ENCODE results near the gene PGAP1.

PGAP1 gene

GRCh38 chr2:196891136-196891535, 35.4 kb downstream of the PGAP1 start:
- Histone ChIP-seq H3K36me3 (ENCODE audit: insufficient read depth, low read length) (peaks cover 79% of the 10 kb centered on the region), H3K9ac (ENCODE audit: low read depth, low read length) (no peak overlapping the region), H3K9me3 (ENCODE audit: insufficient read depth, low read depth, low read length) (no peaks in the 10 kb centered on the region), H3K4me1 (ENCODE audit: insufficient read depth, low read length) (no peaks in the 10 kb centered on the region), H3K27ac (ENCODE audit: low read depth, low read length) (no peak overlapping the region), H3K27me3 (ENCODE audit: insufficient read depth, low read length) (no peaks in the 10 kb centered on the region), H3K4me3 (ENCODE audit: low read length) (no peak overlapping the region)
- 95% methylated on average over 2 of the region's 2 CpGs for WGBS

- H3K4me1 ChIP-seq (ENCODE audit: insufficient read depth, low read length) = no peaks in the 10 kb centered on the region
- H3K9me3 ChIP-seq (ENCODE audit: insufficient read depth, low read depth, low read length) = no peaks in the 10 kb centered on the region
- no peak overlapping the region for H3K9ac ChIP-seq (ENCODE audit: low read depth, low read length)
- no peak overlapping the region for H3K27ac ChIP-seq (ENCODE audit: low read depth, low read length)
- no peak overlapping the region for H3K4me3 ChIP-seq (ENCODE audit: low read length)
- H3K36me3 ChIP-seq (ENCODE audit: insufficient read depth, low read length) = peaks cover 82% of the 10 kb centered on the region
- no peaks in the 10 kb centered on the region for H3K27me3 ChIP-seq (ENCODE audit: insufficient read depth, low read length)
Measured at GRCh38 chr2:196887431-196887830, 39.1 kb downstream of the PGAP1 start.

GRCh38 chr2:196884368-196884767, 42.1 kb downstream of the PGAP1 start:
- no peak overlapping the region for H3K27ac ChIP-seq (ENCODE audit: low read depth, low read length)
- H3K9me3 ChIP-seq (ENCODE audit: insufficient read depth, low read depth, low read length) = no peaks in the 10 kb centered on the region
- H3K9ac ChIP-seq (ENCODE audit: low read depth, low read length) = no peak overlapping the region
- no peaks in the 10 kb centered on the region for H3K4me1 ChIP-seq (ENCODE audit: insufficient read depth, low read length)
- WGBS = no CpG with 5 or more reads among the region's 2 CpGs
- no peaks in the 10 kb centered on the region for H3K27me3 ChIP-seq (ENCODE audit: insufficient read depth, low read length)
- H3K36me3 ChIP-seq (ENCODE audit: insufficient read depth, low read length) = peaks cover 83% of the 10 kb centered on the region
- H3K4me3 ChIP-seq (ENCODE audit: low read length) = no peak overlapping the region

GRCh38 chr2:196876364-196876763, 50.1 kb downstream of the PGAP1 start:
- peaks cover 96% of the 10 kb centered on the region for H3K36me3 ChIP-seq (ENCODE audit: insufficient read depth, low read length)
- WGBS = 100% methylated on average over 1 of the region's 1 CpG
- no peaks in the 10 kb centered on the region for H3K9me3 ChIP-seq (ENCODE audit: insufficient read depth, low read depth, low read length)

GRCh38 chr2:196875414-196875813, 51.1 kb downstream of the PGAP1 start:
- no peaks in the 10 kb centered on the region for H3K27me3 ChIP-seq (ENCODE audit: insufficient read depth, low read length)
- H3K9ac ChIP-seq (ENCODE audit: low read depth, low read length) = no peak overlapping the region
- no peak overlapping the region for H3K4me3 ChIP-seq (ENCODE audit: low read length)
- H3K36me3 ChIP-seq (ENCODE audit: insufficient read depth, low read length) = peaks cover 96% of the 10 kb centered on the region
- no peak overlapping the region for H3K27ac ChIP-seq (ENCODE audit: low read depth, low read length)
- no peaks in the 10 kb centered on the region for H3K9me3 ChIP-seq (ENCODE audit: insufficient read depth, low read depth, low read length)
- no peaks in the 10 kb centered on the region for H3K4me1 ChIP-seq (ENCODE audit: insufficient read depth, low read length)
- WGBS = no CpG with 5 or more reads among the region's 1 CpG

More at GRCh38 chr2:196876364-196876763, 50.1 kb downstream of the PGAP1 start:
- Histone ChIP-seq H3K27me3 (ENCODE audit: insufficient read depth, low read length) (no peaks in the 10 kb centered on the region), H3K27ac (ENCODE audit: low read depth, low read length) (no peak overlapping the region), H3K4me3 (ENCODE audit: low read length) (no peak overlapping the region), H3K9ac (ENCODE audit: low read depth, low read length) (no peak overlapping the region), H3K4me1 (ENCODE audit: insufficient read depth, low read length) (no peaks in the 10 kb centered on the region)

GRCh38 chr2:196873511-196873910, 53.0 kb downstream of the PGAP1 start:
- Histone ChIP-seq H3K4me1 (ENCODE audit: insufficient read depth, low read length) (no peaks in the 10 kb centered on the region), H3K36me3 (ENCODE audit: insufficient read depth, low read length) (peaks cover 95% of the 10 kb centered on the region), H3K27me3 (ENCODE audit: insufficient read depth, low read length) (no peaks in the 10 kb centered on the region), H3K4me3 (ENCODE audit: low read length) (no peak overlapping the region), H3K9me3 (ENCODE audit: insufficient read depth, low read depth, low read length) (no peaks in the 10 kb centered on the region), H3K9ac (ENCODE audit: low read depth, low read length) (no peak overlapping the region), H3K27ac (ENCODE audit: low read depth, low read length) (no peak overlapping the region)
- WGBS = no CpG with 5 or more reads among the region's 1 CpG

- Histone ChIP-seq H3K4me1 (ENCODE audit: insufficient read depth, low read length) (no peaks in the 10 kb centered on the region), H3K27me3 (ENCODE audit: insufficient read depth, low read length) (no peaks in the 10 kb centered on the region), H3K27ac (ENCODE audit: low read depth, low read length) (no peak overlapping the region), H3K9ac (ENCODE audit: low read depth, low read length) (no peak overlapping the region), H3K36me3 (ENCODE audit: insufficient read depth, low read length) (peaks cover 21% of the 10 kb centered on the region), H3K9me3 (ENCODE audit: insufficient read depth, low read depth, low read length) (peaks cover 3% of the 10 kb centered on the region; the same call in 1 of the 2 replicates), H3K4me3 (ENCODE audit: low read length) (no peak overlapping the region)
- WGBS = 86% methylated on average over 1 of the region's 1 CpG
Measured at GRCh38 chr2:196854629-196855028, 71.9 kb downstream of the PGAP1 start.

- Histone ChIP-seq H3K27ac (ENCODE audit: low read depth, low read length) (no peak overlapping the region), H3K4me1 (ENCODE audit: insufficient read depth, low read length) (no peaks in the 10 kb centered on the region), H3K4me3 (ENCODE audit: low read length) (no peak overlapping the region), H3K27me3 (ENCODE audit: insufficient read depth, low read length) (no peaks in the 10 kb centered on the region), H3K9me3 (ENCODE audit: insufficient read depth, low read depth, low read length) (no peaks in the 10 kb centered on the region), H3K36me3 (ENCODE audit: insufficient read depth, low read length) (peaks cover 24% of the 10 kb centered on the region), H3K9ac (ENCODE audit: low read depth, low read length) (no peak overlapping the region)
- 92% methylated on average over 3 of the region's 4 CpGs for WGBS
Measured at GRCh38 chr2:196853301-196854087, 73.0 kb downstream of the PGAP1 start.

- no peak overlapping the region for H3K27ac ChIP-seq (ENCODE audit: low read depth, low read length)
- no peaks in the 10 kb centered on the region for H3K4me1 ChIP-seq (ENCODE audit: insufficient read depth, low read length)
- H3K4me3 ChIP-seq (ENCODE audit: low read length) = no peak overlapping the region
- H3K36me3 ChIP-seq (ENCODE audit: insufficient read depth, low read length) = peaks cover 43% of the 10 kb centered on the region
- H3K9me3 ChIP-seq (ENCODE audit: insufficient read depth, low read depth, low read length) = no peaks in the 10 kb centered on the region
- WGBS = 100% methylated on average over 1 of the region's 1 CpG
- H3K9ac ChIP-seq (ENCODE audit: low read depth, low read length) = no peak overlapping the region
- H3K27me3 ChIP-seq (ENCODE audit: insufficient read depth, low read length) = no peaks in the 10 kb centered on the region
Measured at GRCh38 chr2:196851088-196851487, 75.4 kb downstream of the PGAP1 start.

- Histone ChIP-seq H3K4me1 (ENCODE audit: insufficient read depth, low read length) (no peaks in the 10 kb centered on the region), H3K36me3 (ENCODE audit: insufficient read depth, low read length) (peaks cover 50% of the 10 kb centered on the region), H3K9ac (ENCODE audit: low read depth, low read length) (no peak overlapping the region), H3K4me3 (ENCODE audit: low read length) (no peak overlapping the region), H3K27ac (ENCODE audit: low read depth, low read length) (no peak overlapping the region), H3K9me3 (ENCODE audit: insufficient read depth, low read depth, low read length) (no peaks in the 10 kb centered on the region), H3K27me3 (ENCODE audit: insufficient read depth, low read length) (no peaks in the 10 kb centered on the region)
Measured at GRCh38 chr2:196849895-196850294, 76.6 kb downstream of the PGAP1 start.

GRCh38 chr2:196846295-196846694, 80.2 kb downstream of the PGAP1 start:
- no peaks in the 10 kb centered on the region for H3K9me3 ChIP-seq (ENCODE audit: insufficient read depth, low read depth, low read length)
- H3K4me3 ChIP-seq (ENCODE audit: low read length) = no peak overlapping the region
- no peaks in the 10 kb centered on the region for H3K27me3 ChIP-seq (ENCODE audit: insufficient read depth, low read length)
- peaks cover 74% of the 10 kb centered on the region for H3K36me3 ChIP-seq (ENCODE audit: insufficient read depth, low read length)
- no peaks in the 10 kb centered on the region for H3K4me1 ChIP-seq (ENCODE audit: insufficient read depth, low read length)
- no peak overlapping the region for H3K9ac ChIP-seq (ENCODE audit: low read depth, low read length)
- no peak overlapping the region for H3K27ac ChIP-seq (ENCODE audit: low read depth, low read length)

GRCh38 chr2:196845371-196845770, 81.1 kb downstream of the PGAP1 start:
- Histone ChIP-seq H3K9ac (ENCODE audit: low read depth, low read length) (no peak overlapping the region), H3K27me3 (ENCODE audit: insufficient read depth, low read length) (no peaks in the 10 kb centered on the region), H3K4me1 (ENCODE audit: insufficient read depth, low read length) (no peaks in the 10 kb centered on the region), H3K9me3 (ENCODE audit: insufficient read depth, low read depth, low read length) (no peaks in the 10 kb centered on the region), H3K4me3 (ENCODE audit: low read length) (no peak overlapping the region), H3K36me3 (ENCODE audit: insufficient read depth, low read length) (peaks cover 83% of the 10 kb centered on the region), H3K27ac (ENCODE audit: low read depth, low read length) (no peak overlapping the region)
- no CpG with 5 or more reads among the region's 3 CpGs for WGBS
